H9 (cell line): ENCODE data around the gene C1orf115. TPM values are rescaled to one million over a fixed set of nuclear protein-coding genes. Genes with fewer than 3 reads are reported as not detected.
"Not testable (repeated sequence)": the region's sequence is repeated elsewhere in the genome, so short reads cannot be mapped to it uniquely, and the experiment has no call there.

Experiments
- DNase-seq: peaks from one replicate; pipeline ENCODE4 v3.0.0-alpha.2; 2017
- H2AFZ ChIP-seq: one replicate; pipeline ENCODE4 v1.6.1; 2013; ENCODE audit warnings: mild to moderate bottlenecking, low read length, control low read depth, moderate library complexity
- H2AK5ac ChIP-seq: 2 replicates; pipeline ENCODE4 v1.6.1; 2013; ENCODE audit warnings: low read length, control low read depth, mixed read lengths; ENCODE audit not compliant: insufficient read length
- H2BK120ac ChIP-seq: one replicate; pipeline ENCODE4 v1.6.1; 2013; ENCODE audit warnings: low read depth, mild to moderate bottlenecking, low read length, control low read depth, inconsistent platforms; ENCODE audit not compliant: poor library complexity, severe bottlenecking
- H2BK12ac ChIP-seq: 2 replicates; pipeline ENCODE4 v1.6.1; 2013; ENCODE audit warnings: low read length, control low read depth, mixed read lengths, low read depth; ENCODE audit not compliant: insufficient read length
- H2BK15ac ChIP-seq: 2 replicates; pipeline ENCODE4 v1.6.1; 2013; ENCODE audit warnings: low read depth, low read length, control low read depth
- H2BK20ac ChIP-seq: one replicate; pipeline ENCODE4 v1.6.1; 2013; ENCODE audit warnings: low read depth, mild to moderate bottlenecking, low read length, control low read depth, inconsistent platforms; ENCODE audit not compliant: poor library complexity, severe bottlenecking
- H2BK5ac ChIP-seq: 2 replicates; pipeline ENCODE4 v1.6.1; 2013; ENCODE audit warnings: low read length, control low read depth, mixed read lengths; ENCODE audit not compliant: insufficient read length
- H3K14ac ChIP-seq: 2 replicates; pipeline ENCODE4 v1.6.1; 2013; ENCODE audit warnings: low read length, control low read depth; ENCODE audit not compliant: insufficient read depth
- H3K18ac ChIP-seq: 2 replicates; pipeline ENCODE4 v1.6.1; 2013; ENCODE audit warnings: low read depth, mild to moderate bottlenecking, mixed read lengths, low read length, control low read depth; ENCODE audit not compliant: insufficient read length
- H3K23ac ChIP-seq: 2 replicates; pipeline ENCODE4 v1.6.1; 2013; ENCODE audit warnings: low read length, control low read depth, mixed read lengths, low read depth; ENCODE audit not compliant: insufficient read length
- H3K23me2 ChIP-seq: 2 replicates; pipeline ENCODE4 v1.6.1; 2013; ENCODE audit warnings: low read depth, mild to moderate bottlenecking, mixed read lengths, low read length, control low read depth; ENCODE audit not compliant: insufficient read length, poor library complexity, severe bottlenecking
- H3K27ac ChIP-seq: 2 replicates; pipeline ENCODE4 v1.5.1; 2013; ENCODE audit warnings: low read length, control low read depth, mixed read lengths, low read depth; ENCODE audit not compliant: insufficient read length
- H3K27me3 ChIP-seq: 2 replicates; pipeline ENCODE4 v1.6.1; 2013; ENCODE audit warnings: low read length, control low read depth, inconsistent platforms; ENCODE audit not compliant: insufficient read depth
- H3K4ac ChIP-seq: 2 replicates; pipeline ENCODE4 v1.6.1; 2013; ENCODE audit warnings: low read depth, mild to moderate bottlenecking, control low read depth, inconsistent platforms, low read length, moderate library complexity
- H3K4me1 ChIP-seq: 2 replicates; pipeline ENCODE4 v1.6.1; 2013; ENCODE audit warnings: low read length, control low read depth, inconsistent platforms; ENCODE audit not compliant: insufficient read depth
- H3K4me2 ChIP-seq: 2 replicates; pipeline ENCODE4 v1.6.1; 2013; ENCODE audit warnings: low read length, control low read depth, mixed read lengths; ENCODE audit not compliant: insufficient read length, insufficient read depth
- H3K56ac ChIP-seq: 2 replicates; pipeline ENCODE4 v1.6.1; 2013; ENCODE audit warnings: low read depth, mild to moderate bottlenecking, mixed read lengths, low read length, control low read depth; ENCODE audit not compliant: insufficient read length
- H3K79me1 ChIP-seq: 2 replicates; pipeline ENCODE4 v1.6.1; 2013; ENCODE audit warnings: low read depth, mild to moderate bottlenecking, moderate library complexity, low read length, control low read depth, inconsistent platforms; ENCODE audit not compliant: insufficient read depth, poor library complexity, severe bottlenecking
- H3K79me2 ChIP-seq: 2 replicates; pipeline ENCODE4 v1.6.1; 2013; ENCODE audit warnings: low read length, control low read depth, inconsistent platforms; ENCODE audit not compliant: insufficient read depth
- H3K9ac ChIP-seq: 2 replicates; pipeline ENCODE4 v1.6.1; 2013; ENCODE audit warnings: low read length, control low read depth, mixed read lengths; ENCODE audit not compliant: insufficient read length; ENCODE audit errors: extremely low read depth
- H3K9me3 ChIP-seq: one replicate; pipeline ENCODE4 v1.6.1; 2013; ENCODE audit warnings: low read depth, low read length, inconsistent platforms; ENCODE audit not compliant: control insufficient read depth
- H3T11ph ChIP-seq: one replicate; pipeline ENCODE4 v1.6.1; 2013; ENCODE audit warnings: mild to moderate bottlenecking, low read length, control low read depth, inconsistent platforms
- H4K20me1 ChIP-seq: one replicate; pipeline ENCODE4 v1.6.1; 2013; ENCODE audit not compliant: control insufficient read depth, insufficient read length, insufficient read depth
- H4K5ac ChIP-seq: 2 replicates; pipeline ENCODE4 v1.6.1; 2013; ENCODE audit warnings: low read depth, mild to moderate bottlenecking, mixed read lengths, low read length, control low read depth; ENCODE audit not compliant: insufficient read length
- H4K8ac ChIP-seq: replicated peaks from 2 replicates; pipeline ENCODE4 v1.6.1; 2013; ENCODE audit warnings: low read length, control low read depth, mixed read lengths, low read depth; ENCODE audit not compliant: insufficient read length
- H4K91ac ChIP-seq: 2 replicates; pipeline ENCODE4 v1.6.1; 2013; ENCODE audit warnings: low read depth, mild to moderate bottlenecking, moderate library complexity, mixed read lengths, low read length, control low read depth; ENCODE audit not compliant: insufficient read length
- H3K27ac Mint-ChIP-seq, 3 experiments: 2 replicates in 2 of 3; 3 replicates in 1 of 3; pipeline ENCODE4 v1.8.0; 2020 to 2021; ENCODE audit warnings: mixed read lengths in 3 of 3, mild to moderate bottlenecking in 1 of 3, moderate library complexity in 1 of 3
- H3K27me3 Mint-ChIP-seq: 2 replicates; pipeline ENCODE4 v1.8.0; 2021; ENCODE audit warnings: low read depth, mild to moderate bottlenecking, moderate library complexity, mixed read lengths
- H3K36me3 Mint-ChIP-seq, 3 experiments: 2 replicates in 2 of 3; 3 replicates in 1 of 3; pipeline ENCODE4 v1.8.0; 2020 to 2021; ENCODE audit warnings: low read depth in 3 of 3, mixed read lengths in 3 of 3; ENCODE audit not compliant: insufficient read depth in 1 of 3
- H3K4me1 Mint-ChIP-seq, 2 experiments: 2 replicates each; pipeline ENCODE4 v1.8.0; 2020; ENCODE audit warnings: mixed read lengths in 2 of 2
- H3K4me3 Mint-ChIP-seq, 2 experiments: 2 replicates in 1 of 2; 3 replicates in 1 of 2; pipeline ENCODE4 v1.8.0; 2020 to 2021; ENCODE audit warnings: mild to moderate bottlenecking in 2 of 2, mixed read lengths in 2 of 2, moderate library complexity in 1 of 2
- H3K9me3 Mint-ChIP-seq, 2 experiments: 2 replicates in 1 of 2; 3 replicates in 1 of 2; pipeline ENCODE4 v1.8.0; 2020; ENCODE audit warnings: mild to moderate bottlenecking in 2 of 2, mixed read lengths in 2 of 2, moderate library complexity in 1 of 2
- CTCF ChIP-seq: fragments of 200-600 bp; sonication (generic); conservative IDR thresholded peaks from 3 replicates; pipeline ENCODE4 v1.8.0; 2021; ENCODE audit warnings: antibody characterized with exemption, mild to moderate bottlenecking
- WGBS: extraction: QIAGEN DNeasy Blood & Tissue Kit; methylation state at CpG from one replicate; pipeline ENCODE4 v1.1.7; 2013; ENCODE audit warnings: missing lambda C conversion rate, low lambda C conversion rate, mixed read lengths; ENCODE audit not compliant: insufficient read length; ENCODE audit errors: extremely low coverage; 5-methylcytosine and 5-hydroxymethylcytosine counted together
- total RNA-seq: library from RNA; stranded (reverse); gene quantifications from 2 replicates; pipeline ENCODE4 v1.2.1, GENCODE V29; 2021

Gene C1orf115
- total RNA-seq, 1 experiment from 2014 or later, result 6.0 TPM

- no peak overlapping the region for H3K9ac ChIP-seq
- H3K14ac ChIP-seq, result no peak overlapping the region
- no peak overlapping the region for H2BK20ac ChIP-seq
- no peaks in the 10 kb centered on the region for H3K23me2 ChIP-seq
- H3T11ph ChIP-seq, result no peak overlapping the region
- no peak overlapping the region for H3K18ac ChIP-seq
- H2BK12ac ChIP-seq, result no peak overlapping the region
- no peak overlapping the region for H4K8ac ChIP-seq
- no peak overlapping the region for H2BK5ac ChIP-seq
- H3K23ac ChIP-seq, result no peak overlapping the region
- no peak overlapping the region for H3K27ac Mint-ChIP-seq
- no peaks in the 10 kb centered on the region for H3K27me3 ChIP-seq
- TF ChIP-seq CTCF, result no peak
- no peak overlapping the region for H2AK5ac ChIP-seq
- H3K36me3 Mint-ChIP-seq, result peaks cover 0 to 8% (median 5%) of the 10 kb centered on the region in 3 experiments; a peak in 4 of 7 replicates
- H3K9me3 ChIP-seq, result no peaks in the 10 kb centered on the region
- peaks cover 8 to 9% of the 10 kb centered on the region in 2 experiments for H3K4me1 Mint-ChIP-seq
- H3K9me3 Mint-ChIP-seq, result peaks cover 17 to 19% of the 10 kb centered on the region in 2 experiments
- no peak overlapping the region for H4K5ac ChIP-seq
- no CpG with 5 or more reads among the region's 9 CpGs for WGBS
- no peak overlapping the region for H2BK120ac ChIP-seq
- no peaks in the 10 kb centered on the region for H3K79me2 ChIP-seq
- no peak overlapping the region for H3K56ac ChIP-seq
- no peaks in the 10 kb centered on the region for H3K79me1 ChIP-seq
- no peak overlapping the region for H3K27ac ChIP-seq
- no peak overlapping the region for H2AFZ ChIP-seq
- H3K4me1 ChIP-seq, result no peaks in the 10 kb centered on the region
- H4K20me1 ChIP-seq, result no peaks in the 10 kb centered on the region
- DNase-seq, result no peak
- H3K27me3 Mint-ChIP-seq, result peaks cover 2% of the 10 kb centered on the region
- H3K4me3 Mint-ChIP-seq, result no peak overlapping the region
- H4K91ac ChIP-seq, result no peak overlapping the region
- no peak overlapping the region for H2BK15ac ChIP-seq
- no peak overlapping the region for H3K4ac ChIP-seq
- H3K4me2 ChIP-seq, result no peak overlapping the region
These were observed 21.1 kb downstream of the C1orf115 start for GRCh38 chr1:220711056-220711809.

GRCh38 chr1:220715986-220716385 is 25.8 kb downstream of the C1orf115 start:
- not testable (repeated sequence) for H3K4ac ChIP-seq, H3K79me2 ChIP-seq, H2BK15ac ChIP-seq, H2BK12ac ChIP-seq, H2AK5ac ChIP-seq, H3K4me1 Mint-ChIP-seq, H3K27me3 Mint-ChIP-seq, H3K56ac ChIP-seq, H2AFZ ChIP-seq, H3K4me3 Mint-ChIP-seq, H4K8ac ChIP-seq, H3K23me2 ChIP-seq, H3K23ac ChIP-seq, H3T11ph ChIP-seq, H2BK5ac ChIP-seq, H2BK120ac ChIP-seq, H3K27ac ChIP-seq, H3K27me3 ChIP-seq, H3K4me2 ChIP-seq, H3K18ac ChIP-seq, H4K20me1 ChIP-seq, H3K79me1 ChIP-seq, H2BK20ac ChIP-seq, H3K4me1 ChIP-seq, H3K9me3 ChIP-seq, H3K27ac Mint-ChIP-seq, H3K9ac ChIP-seq, DNase-seq, H4K5ac ChIP-seq, H4K91ac ChIP-seq, H3K14ac ChIP-seq
- no CpG with 5 or more reads among the region's 5 CpGs for WGBS
- Mint-ChIP-seq H3K9me3 (peaks cover 25 to 28% of the 10 kb centered on the region in 2 experiments), H3K36me3 (peaks cover 0 to 14% (median 8%) of the 10 kb centered on the region in 3 experiments; a peak in 5 of 7 replicates)
